Measurements from ENCODE around the gene PMS1.

The PMS1 gene

DNA sequence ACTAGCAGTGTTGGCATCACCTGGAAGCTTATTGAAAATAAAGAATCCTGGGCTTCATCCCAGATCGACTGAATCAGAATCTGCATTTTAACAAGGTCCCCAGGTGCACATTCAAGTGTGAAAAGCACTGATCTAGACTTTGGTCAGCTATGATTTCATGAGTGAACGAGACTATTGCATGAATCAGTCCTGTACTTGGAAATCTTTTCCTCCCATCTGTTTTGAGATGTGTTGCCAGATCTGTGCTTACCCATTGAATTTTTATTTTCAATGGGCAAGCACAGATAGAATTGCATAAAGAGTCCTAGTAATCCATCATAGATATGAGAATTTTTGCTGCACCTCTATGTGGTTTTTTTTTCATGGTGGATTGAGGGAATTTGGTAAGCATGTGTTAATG, 64.0 kb downstream of the PMS1 start:
- TF ChIP-seq, protein P1, sequence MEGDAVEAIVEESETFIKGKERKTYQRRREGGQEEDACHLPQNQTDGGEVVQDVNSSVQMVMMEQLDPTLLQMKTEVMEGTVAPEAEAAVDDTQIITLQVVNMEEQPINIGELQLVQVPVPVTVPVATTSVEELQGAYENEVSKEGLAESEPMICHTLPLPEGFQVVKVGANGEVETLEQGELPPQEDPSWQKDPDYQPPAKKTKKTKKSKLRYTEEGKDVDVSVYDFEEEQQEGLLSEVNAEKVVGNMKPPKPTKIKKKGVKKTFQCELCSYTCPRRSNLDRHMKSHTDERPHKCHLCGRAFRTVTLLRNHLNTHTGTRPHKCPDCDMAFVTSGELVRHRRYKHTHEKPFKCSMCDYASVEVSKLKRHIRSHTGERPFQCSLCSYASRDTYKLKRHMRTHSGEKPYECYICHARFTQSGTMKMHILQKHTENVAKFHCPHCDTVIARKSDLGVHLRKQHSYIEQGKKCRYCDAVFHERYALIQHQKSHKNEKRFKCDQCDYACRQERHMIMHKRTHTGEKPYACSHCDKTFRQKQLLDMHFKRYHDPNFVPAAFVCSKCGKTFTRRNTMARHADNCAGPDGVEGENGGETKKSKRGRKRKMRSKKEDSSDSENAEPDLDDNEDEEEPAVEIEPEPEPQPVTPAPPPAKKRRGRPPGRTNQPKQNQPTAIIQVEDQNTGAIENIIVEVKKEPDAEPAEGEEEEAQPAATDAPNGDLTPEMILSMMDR (IDR thresholded peaks at IDR 0.05; ENCODE audit: low read length, missing control alignments) = no peak
- DNase-seq (ENCODE audit: low read depth) = no peak
- H3K4me3 ChIP-seq (replicated peaks; ENCODE audit: low read depth, low read length) = no peak overlapping the region

DNA sequence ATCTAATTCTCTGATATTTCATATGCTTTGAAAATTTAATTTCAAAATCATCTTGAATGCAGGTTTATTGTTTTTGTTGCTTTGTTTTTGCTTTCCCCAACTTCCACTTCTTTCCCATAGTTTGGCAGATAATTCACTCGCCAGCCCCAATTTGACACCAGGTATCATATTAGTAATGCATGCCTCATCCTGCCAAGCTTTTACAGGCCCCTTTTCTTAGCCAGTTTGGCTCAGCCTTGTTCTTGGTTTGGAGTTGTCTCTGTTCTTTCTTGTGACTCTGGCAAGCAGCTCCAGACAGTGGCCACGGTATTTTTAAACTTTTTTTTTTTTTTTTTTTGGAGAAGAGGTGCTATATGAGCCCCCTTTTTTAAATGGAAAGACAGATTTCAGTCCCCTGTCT, 65.3 kb downstream of the PMS1 start:
- TF ChIP-seq, protein P1 (IDR thresholded peaks at IDR 0.05; ENCODE audit: low read length, missing control alignments) = no peak
- H3K4me3 ChIP-seq (replicated peaks; ENCODE audit: low read depth, low read length) = no peak overlapping the region
- DNase-seq (ENCODE audit: low read depth) = no peak

DNA sequence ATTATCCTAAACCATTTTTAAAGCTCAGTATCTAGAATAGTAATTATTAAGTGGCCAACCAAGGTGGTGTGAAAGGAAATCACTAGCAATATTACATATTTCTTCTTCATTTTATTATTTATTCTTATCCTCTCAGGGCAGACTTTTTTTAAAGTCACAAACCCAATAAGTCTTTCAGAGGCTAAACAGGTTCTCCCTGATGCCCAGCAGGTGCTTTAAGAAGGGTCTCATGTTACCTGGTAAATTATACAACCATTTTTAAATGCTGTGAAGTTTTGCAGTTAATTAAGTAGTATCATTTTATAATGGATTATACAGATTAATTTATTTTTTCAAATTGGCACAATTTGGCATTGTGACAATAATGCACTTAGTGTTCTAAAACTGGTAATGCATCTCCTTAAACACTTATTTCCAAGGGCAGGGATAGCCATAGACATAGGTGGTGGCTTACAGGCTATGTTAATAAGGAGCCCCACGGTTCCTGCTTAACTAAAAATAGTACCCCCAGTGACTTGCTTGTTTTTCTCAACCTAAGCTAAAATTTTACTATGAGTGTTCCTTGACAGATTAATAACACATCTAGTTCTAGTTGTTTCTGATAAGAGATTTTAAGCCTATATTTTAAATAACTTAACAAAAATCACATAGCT, 67.0 kb downstream of the PMS1 start:
- TF ChIP-seq, protein P1 (IDR thresholded peaks at IDR 0.05; ENCODE audit: low read length, missing control alignments) = no peak
- no peak overlapping the region for H3K4me3 ChIP-seq (replicated peaks; ENCODE audit: low read depth, low read length)
- DNase-seq (ENCODE audit: low read depth) = no peak

DNA sequence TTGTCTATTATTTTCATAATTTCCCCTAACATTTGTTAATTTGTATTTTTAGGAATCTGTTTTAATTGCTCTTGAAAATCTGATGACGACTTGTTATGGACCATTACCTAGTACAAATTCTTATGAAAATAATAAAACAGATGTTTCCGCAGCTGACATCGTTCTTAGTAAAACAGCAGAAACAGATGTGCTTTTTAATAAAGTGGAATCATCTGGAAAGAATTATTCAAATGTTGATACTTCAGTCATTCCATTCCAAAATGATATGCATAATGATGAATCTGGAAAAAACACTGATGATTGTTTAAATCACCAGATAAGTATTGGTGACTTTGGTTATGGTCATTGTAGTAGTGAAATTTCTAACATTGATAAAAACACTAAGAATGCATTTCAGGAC, 69.9 kb downstream of the PMS1 start:
- TF ChIP-seq, protein P1 (IDR thresholded peaks at IDR 0.05; ENCODE audit: low read length, missing control alignments) = no peak
- H3K4me3 ChIP-seq (replicated peaks; ENCODE audit: low read depth, low read length) = no peak overlapping the region
- no peak for DNase-seq (ENCODE audit: low read depth)

DNA sequence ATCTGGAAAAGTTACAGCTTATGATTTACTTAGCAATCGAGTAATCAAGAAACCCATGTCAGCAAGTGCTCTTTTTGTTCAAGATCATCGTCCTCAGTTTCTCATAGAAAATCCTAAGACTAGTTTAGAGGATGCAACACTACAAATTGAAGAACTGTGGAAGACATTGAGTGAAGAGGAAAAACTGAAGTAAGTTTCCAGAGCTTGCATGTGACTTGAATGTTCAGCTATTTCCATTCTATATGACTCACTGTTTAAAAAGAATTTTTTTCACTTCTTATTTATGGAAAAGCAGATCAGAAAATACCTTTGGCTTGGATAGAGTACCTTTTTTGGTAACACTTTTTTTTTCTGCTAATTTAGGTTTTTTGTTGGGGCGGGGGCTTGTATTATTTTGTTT, 70.7 kb downstream of the PMS1 start:
- DNase-seq (ENCODE audit: low read depth) = peak; percentile 10
- TF ChIP-seq, protein P1 (IDR thresholded peaks at IDR 0.05; ENCODE audit: low read length, missing control alignments) = no peak
- H3K4me3 ChIP-seq (replicated peaks; ENCODE audit: low read depth, low read length) = no peak overlapping the region

DNA sequence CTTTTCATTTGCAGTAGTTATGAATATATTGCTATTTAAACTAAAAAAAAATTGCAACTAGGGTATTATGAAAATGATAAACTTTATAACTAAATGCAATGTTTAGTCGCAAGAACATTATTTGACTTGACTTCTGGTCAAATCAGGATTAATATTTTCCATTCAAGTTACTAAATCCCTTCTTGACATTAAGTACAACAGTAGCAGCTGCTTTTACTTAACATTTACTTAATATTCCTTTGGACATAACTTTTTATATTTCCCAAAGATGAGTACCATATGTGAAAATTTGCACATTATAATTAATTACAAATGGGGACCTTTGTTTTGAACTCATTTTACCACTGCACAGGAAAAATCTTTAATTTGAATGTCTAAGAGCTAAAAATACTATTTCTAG, 74.0 kb downstream of the PMS1 start:
- TF ChIP-seq, protein P1 (IDR thresholded peaks at IDR 0.05; ENCODE audit: low read length, missing control alignments) = no peak
- DNase-seq (ENCODE audit: low read depth) = no peak
- H3K4me3 ChIP-seq (replicated peaks; ENCODE audit: low read depth, low read length) = no peak overlapping the region

DNA sequence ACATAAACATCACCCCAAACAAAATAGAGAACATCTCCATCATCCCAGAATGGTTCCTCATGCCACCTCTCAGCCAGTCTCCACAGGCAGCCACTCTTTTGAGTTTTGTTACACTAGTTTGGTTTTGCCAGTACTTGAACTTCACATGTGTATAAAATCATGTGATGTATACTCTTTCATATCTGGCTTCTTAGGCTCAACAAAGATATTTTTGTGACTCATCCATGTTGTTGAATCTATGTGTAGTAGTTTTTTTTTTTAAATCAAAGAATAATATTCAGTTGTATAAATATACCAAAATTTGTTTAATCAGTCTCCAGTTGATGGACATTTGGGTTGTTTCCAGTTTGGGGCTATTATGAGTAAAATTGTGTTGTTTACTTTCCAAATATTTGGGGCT, 75.9 kb downstream of the PMS1 start:
- TF ChIP-seq, protein P1 (IDR thresholded peaks at IDR 0.05; ENCODE audit: low read length, missing control alignments) = no peak
- DNase-seq (ENCODE audit: low read depth) = no peak
- H3K4me3 ChIP-seq (replicated peaks; ENCODE audit: low read depth, low read length) = no peak overlapping the region
